ENCODE measurements around the gene FGB. TPM values are rescaled to one million over a fixed set of nuclear protein-coding genes. Genes with fewer than 3 reads are reported as not detected.

FGB gene
- total and polyA plus RNA-seq, 2 of the 13 experiments (the other 11 are each of a cell fraction or from before 2014, with no cell fraction given): 226 to 784 TPM

GRCh38 chr4:154590329-154591006, 27.7 kb downstream of the FGB start, which contains the start of gene FGA (continued):
- TF ChIP-seq REST (IDR thresholded peaks at IDR 0.05; ENCODE audit: borderline replicate concordance in 1 of 2, low read depth in 1 of 2, low read length in 2 of 2): peak in 1 of 2 experiments; percentile 77; a peak in 2 of 4 replicates
- peak; percentile 48; the same call in 1 of the 2 replicates for TF ChIP-seq GMEB1 (CRISPR knock-in tag; IDR thresholded peaks at IDR 0.05; ENCODE audit: borderline replicate concordance)
- TF ChIP-seq SUZ12 (IDR thresholded peaks at IDR 0.05; ENCODE audit: low read depth, low read length): no peak
- peak; percentile 78; the same call in 1 of the 2 replicates for TF ChIP-seq SNAPC4 (CRISPR knock-in tag; IDR thresholded peaks at IDR 0.05)
- no peak; the same call in 1 of the 2 replicates for TF ChIP-seq GTF2F1 (IDR thresholded peaks at IDR 0.05; ENCODE audit: low read length)
- TF ChIP-seq SP140L (CRISPR knock-in tag; IDR thresholded peaks at IDR 0.05; ENCODE audit: borderline replicate concordance): peak; percentile 87; the same call in 1 of the 2 replicates
- TF ChIP-seq PHB2 (IDR thresholded peaks at IDR 0.05; ENCODE audit: partially characterized antibody): no peak
- TF ChIP-seq KMT2A (CRISPR knock-in tag; IDR thresholded peaks at IDR 0.05): peak; percentile 68; the same call in 1 of the 2 replicates
- no peak for TF ChIP-seq CHCHD3 (CRISPR knock-in tag; IDR thresholded peaks at IDR 0.05)
- TF ChIP-seq CENPT (CRISPR knock-in tag; IDR thresholded peaks at IDR 0.05; ENCODE audit: low read depth): no peak
- TF ChIP-seq, protein P1, sequence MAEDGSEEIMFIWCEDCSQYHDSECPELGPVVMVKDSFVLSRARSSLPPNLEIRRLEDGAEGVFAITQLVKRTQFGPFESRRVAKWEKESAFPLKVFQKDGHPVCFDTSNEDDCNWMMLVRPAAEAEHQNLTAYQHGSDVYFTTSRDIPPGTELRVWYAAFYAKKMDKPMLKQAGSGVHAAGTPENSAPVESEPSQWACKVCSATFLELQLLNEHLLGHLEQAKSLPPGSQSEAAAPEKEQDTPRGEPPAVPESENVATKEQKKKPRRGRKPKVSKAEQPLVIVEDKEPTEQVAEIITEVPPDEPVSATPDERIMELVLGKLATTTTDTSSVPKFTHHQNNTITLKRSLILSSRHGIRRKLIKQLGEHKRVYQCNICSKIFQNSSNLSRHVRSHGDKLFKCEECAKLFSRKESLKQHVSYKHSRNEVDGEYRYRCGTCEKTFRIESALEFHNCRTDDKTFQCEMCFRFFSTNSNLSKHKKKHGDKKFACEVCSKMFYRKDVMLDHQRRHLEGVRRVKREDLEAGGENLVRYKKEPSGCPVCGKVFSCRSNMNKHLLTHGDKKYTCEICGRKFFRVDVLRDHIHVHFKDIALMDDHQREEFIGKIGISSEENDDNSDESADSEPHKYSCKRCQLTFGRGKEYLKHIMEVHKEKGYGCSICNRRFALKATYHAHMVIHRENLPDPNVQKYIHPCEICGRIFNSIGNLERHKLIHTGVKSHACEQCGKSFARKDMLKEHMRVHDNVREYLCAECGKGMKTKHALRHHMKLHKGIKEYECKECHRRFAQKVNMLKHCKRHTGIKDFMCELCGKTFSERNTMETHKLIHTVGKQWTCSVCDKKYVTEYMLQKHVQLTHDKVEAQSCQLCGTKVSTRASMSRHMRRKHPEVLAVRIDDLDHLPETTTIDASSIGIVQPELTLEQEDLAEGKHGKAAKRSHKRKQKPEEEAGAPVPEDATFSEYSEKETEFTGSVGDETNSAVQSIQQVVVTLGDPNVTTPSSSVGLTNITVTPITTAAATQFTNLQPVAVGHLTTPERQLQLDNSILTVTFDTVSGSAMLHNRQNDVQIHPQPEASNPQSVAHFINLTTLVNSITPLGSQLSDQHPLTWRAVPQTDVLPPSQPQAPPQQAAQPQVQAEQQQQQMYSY (CRISPR knock-in tag; IDR thresholded peaks at IDR 0.05): peak; percentile 34; the same call in 1 of the 2 replicates
- TF ChIP-seq, protein P2, sequence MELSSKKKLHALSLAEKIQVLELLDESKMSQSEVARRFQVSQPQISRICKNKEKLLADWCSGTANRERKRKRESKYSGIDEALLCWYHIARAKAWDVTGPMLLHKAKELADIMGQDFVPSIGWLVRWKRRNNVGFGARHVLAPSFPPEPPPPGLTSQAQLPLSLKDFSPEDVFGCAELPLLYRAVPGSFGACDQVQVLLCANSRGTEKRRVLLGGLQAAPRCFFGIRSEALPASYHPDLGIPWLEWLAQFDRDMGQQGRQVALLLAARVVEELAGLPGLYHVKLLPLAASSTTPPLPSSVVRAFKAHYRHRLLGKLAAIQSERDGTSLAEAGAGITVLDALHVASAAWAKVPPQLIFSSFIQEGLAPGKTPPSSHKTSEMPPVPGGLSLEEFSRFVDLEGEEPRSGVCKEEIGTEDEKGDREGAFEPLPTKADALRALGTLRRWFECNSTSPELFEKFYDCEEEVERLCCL (CRISPR knock-in tag; IDR thresholded peaks at IDR 0.05; ENCODE audit: borderline replicate concordance): no peak; the same call in 1 of the 2 replicates
